ENCODE data around the gene DUS1L.

Gene DUS1L

DNA sequence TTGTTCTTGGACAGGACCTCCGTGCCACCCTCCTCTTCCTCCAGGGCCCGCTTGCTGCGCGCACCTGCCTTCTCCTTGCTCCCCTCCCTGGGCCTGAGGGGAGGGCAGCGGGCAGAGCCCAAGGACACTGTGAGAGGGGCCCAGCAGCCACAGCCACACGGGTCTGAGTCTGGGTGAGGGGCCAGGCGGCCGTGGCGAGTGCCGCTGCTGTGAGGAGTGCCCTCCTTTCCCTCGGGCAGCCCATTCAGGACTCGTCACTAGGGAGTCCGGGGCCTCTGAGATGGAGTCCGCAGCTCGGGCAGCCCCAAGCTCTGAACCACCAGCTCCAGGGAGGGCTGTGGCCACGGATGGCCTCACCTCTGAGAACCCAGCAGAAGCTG is 5.6 kb downstream of the DUS1L start:
- H3K4me2 ChIP-seq (ENCODE audit: low read depth, low read length) = no peak overlapping the region
- no peaks in the 10 kb centered on the region for H3K27me3 ChIP-seq (replicated peaks; ENCODE audit: insufficient read depth, low read length)
- no peak overlapping the region for H3K27ac ChIP-seq (ENCODE audit: low read length)
- H3K79me2 ChIP-seq (ENCODE audit: low read length) = peaks cover 26% of the 10 kb centered on the region
- H3K9me2 ChIP-seq (replicated peaks; ENCODE audit: insufficient read depth, low read length) = no peaks in the 10 kb centered on the region
- H3K9me3 ChIP-seq (replicated peaks; ENCODE audit: insufficient read depth, low read length) = no peaks in the 10 kb centered on the region
- H3F3A ChIP-seq (ENCODE audit: insufficient read depth, low read length) = peaks cover 14% of the 10 kb centered on the region
- no peak overlapping the region for H3K4me3 ChIP-seq (ENCODE audit: low read length)
- peaks cover 3% of the 10 kb centered on the region; the same call in 1 of the 2 replicates for H4K20me1 ChIP-seq (ENCODE audit: insufficient read depth, low read length)
- peaks cover 12% of the 10 kb centered on the region for H3K4me1 ChIP-seq (ENCODE audit: low read length)
- DNase-seq = no peak
- H3K36me3 ChIP-seq (replicated peaks; ENCODE audit: insufficient read depth, low read length) = 0 out of 2 replicates have a peak, but pooled peaks cover 4% of the 10 kb centered on the region
- H2AFZ ChIP-seq (ENCODE audit: low read length) = no peak overlapping the region
- no peak overlapping the region for H3K9ac ChIP-seq (ENCODE audit: low read length)
- TF ChIP-seq CTCF (IDR thresholded peaks at IDR 0.05; ENCODE audit: low read length) (no peak), EZH2 (optimal IDR thresholded peaks at IDR 0.05; ENCODE audit: low read depth, low read length) (no peak), EZH2phosphoT487 (IDR thresholded peaks at IDR 0.05; ENCODE audit: low read length) (no peak)

DNA sequence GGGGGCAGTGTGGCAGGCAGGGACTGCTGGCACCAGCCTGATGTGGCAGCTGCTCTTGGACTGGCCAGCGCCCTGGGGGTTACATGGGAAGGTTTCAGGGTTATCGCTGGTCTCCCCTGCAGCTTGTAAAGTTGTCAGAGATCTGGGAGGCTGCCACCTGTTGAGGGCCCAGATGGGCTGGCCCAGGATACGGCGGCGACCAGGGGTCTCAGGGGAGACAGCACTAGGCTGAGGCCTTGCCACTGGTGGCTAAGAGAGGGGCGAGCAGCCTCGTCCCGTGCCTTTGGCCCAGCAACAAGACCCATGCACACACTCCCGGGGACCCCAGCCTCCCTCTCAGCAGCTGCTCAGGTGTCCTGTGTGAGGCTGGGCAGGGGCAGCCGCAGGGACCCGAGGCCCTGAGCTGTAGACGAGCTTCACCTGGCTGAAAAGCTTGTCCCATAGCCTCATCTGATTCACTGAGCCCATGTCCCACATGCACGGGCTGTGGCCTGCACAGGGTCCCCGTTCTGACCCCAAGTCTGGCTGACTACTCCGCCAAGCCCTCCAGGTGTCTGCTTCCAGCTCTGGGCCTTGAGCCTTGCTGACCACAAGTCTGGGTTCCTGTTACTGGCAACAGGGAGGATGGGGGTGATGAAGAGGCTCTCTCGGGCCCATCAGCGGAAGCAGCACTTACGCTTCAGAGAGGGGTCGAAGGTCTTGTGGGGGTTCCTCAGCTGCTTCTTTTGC is 6.2 kb downstream of the DUS1L start:
- H2AFZ ChIP-seq (ENCODE audit: low read length) = no peak overlapping the region
- no peaks in the 10 kb centered on the region for H3K9me3 ChIP-seq (replicated peaks; ENCODE audit: insufficient read depth, low read length)
- H3K36me3 ChIP-seq (replicated peaks; ENCODE audit: insufficient read depth, low read length) = 0 out of 2 replicates have a peak, but pooled peaks cover 4% of the 10 kb centered on the region
- TF ChIP-seq EZH2 (optimal IDR thresholded peaks at IDR 0.05; ENCODE audit: low read depth, low read length) = no peak
- TF ChIP-seq CTCF (IDR thresholded peaks at IDR 0.05; ENCODE audit: low read length) = no peak
- no peak for TF ChIP-seq EZH2phosphoT487 (IDR thresholded peaks at IDR 0.05; ENCODE audit: low read length)
- peaks cover 3% of the 10 kb centered on the region; the same call in 1 of the 2 replicates for H4K20me1 ChIP-seq (ENCODE audit: insufficient read depth, low read length)
- H3K9me2 ChIP-seq (replicated peaks; ENCODE audit: insufficient read depth, low read length) = no peaks in the 10 kb centered on the region
- no peak overlapping the region for H3K9ac ChIP-seq (ENCODE audit: low read length)
- H3K27me3 ChIP-seq (replicated peaks; ENCODE audit: insufficient read depth, low read length) = no peaks in the 10 kb centered on the region
- H3F3A ChIP-seq (ENCODE audit: insufficient read depth, low read length) = peaks cover 9% of the 10 kb centered on the region; the same call in 1 of the 2 replicates
- peaks cover 8% of the 10 kb centered on the region for H3K4me1 ChIP-seq (ENCODE audit: low read length)
- peaks cover 23% of the 10 kb centered on the region for H3K79me2 ChIP-seq (ENCODE audit: low read length)
- no peak overlapping the region for H3K4me3 ChIP-seq (ENCODE audit: low read length)
- no peak overlapping the region for H3K4me2 ChIP-seq (ENCODE audit: low read depth, low read length)
- no peak overlapping the region for H3K27ac ChIP-seq (ENCODE audit: low read length)
- no peak for DNase-seq

GRCh38 chr17:82058855-82059249 is 6.8 kb downstream of the DUS1L start:
- Histone ChIP-seq H3K27ac (ENCODE audit: low read length) (no peak overlapping the region), H3K27me3 (replicated peaks; ENCODE audit: insufficient read depth, low read length) (no peaks in the 10 kb centered on the region), H3F3A (ENCODE audit: insufficient read depth, low read length) (peaks cover 3% of the 10 kb centered on the region; the same call in 1 of the 2 replicates), H3K9me2 (replicated peaks; ENCODE audit: insufficient read depth, low read length) (no peaks in the 10 kb centered on the region), H3K9ac (ENCODE audit: low read length) (no peak overlapping the region), H3K79me2 (ENCODE audit: low read length) (peaks cover 19% of the 10 kb centered on the region), H3K4me2 (ENCODE audit: low read depth, low read length) (no peak overlapping the region), H2AFZ (ENCODE audit: low read length) (no peak overlapping the region), H4K20me1 (ENCODE audit: insufficient read depth, low read length) (no peaks in the 10 kb centered on the region; the same call in 1 of the 2 replicates), H3K36me3 (replicated peaks; ENCODE audit: insufficient read depth, low read length) (0 out of 2 replicates have a peak, but pooled peaks cover 4% of the 10 kb centered on the region), H3K4me3 (ENCODE audit: low read length) (no peak overlapping the region), H3K4me1 (ENCODE audit: low read length) (peaks cover 2% of the 10 kb centered on the region; the same call in 1 of the 2 replicates), H3K9me3 (replicated peaks; ENCODE audit: insufficient read depth, low read length) (no peaks in the 10 kb centered on the region)
- no peak for TF ChIP-seq EZH2phosphoT487 (IDR thresholded peaks at IDR 0.05; ENCODE audit: low read length)
- no peak for DNase-seq
